Measurements from ENCODE around the gene GLIS1. TPM values are rescaled to one million over a fixed set of nuclear protein-coding genes. Genes with fewer than 3 reads are reported as not detected.

Gene GLIS1
- total RNA-seq, 1 experiment from 2014 or later, result 0.39 TPM

GRCh38 chr1:53511323-53511932, 227.5 kb downstream of the GLIS1 start:
- POLR2A ChIA-PET, result no interaction called here
- Histone ChIP-seq H3K27ac (ENCODE audit: low read depth, low read length) (no peak overlapping the region), H3K9me2 (ENCODE audit: insufficient read depth) (no peaks in the 10 kb centered on the region), H2AFZ (ENCODE audit: low read depth, low read length, poor library complexity, severe bottlenecking) (no peak overlapping the region), H3K36me3 (ENCODE audit: control insufficient read depth in 1 of 2, insufficient read depth in 2 of 2, low read length in 2 of 2) (no peaks in the 10 kb centered on the region), H3K4me1 (ENCODE audit: control insufficient read depth in 1 of 2, insufficient read depth in 2 of 2, low read length in 2 of 2) (peaks cover 0 to 7% of the 10 kb centered on the region in 2 experiments; a peak in 2 of 4 replicates), H3K4me3 (replicated peaks in 1 of 2; ENCODE audit: low read depth in 1 of 2, low read length in 2 of 2) (no peak overlapping the region), H3K27me3 (ENCODE audit: insufficient read depth, low read length) (no peaks in the 10 kb centered on the region), H3K9ac (ENCODE audit: low read length) (no peak overlapping the region), H3K4me2 (ENCODE audit: low read length) (no peak overlapping the region), H3K9me3 (ENCODE audit: control insufficient read depth in 1 of 2, insufficient read depth in 1 of 2, low read depth in 1 of 2, low read length in 2 of 2) (no peaks in the 10 kb centered on the region), H3K79me2 (ENCODE audit: insufficient read depth, low read length) (no peaks in the 10 kb centered on the region), H4K20me1 (ENCODE audit: insufficient read depth) (no peaks in the 10 kb centered on the region)
- ATAC-seq (no peak), DNase-seq (ENCODE audit: low read depth, low spot score) (no peak)
- RAD21 ChIA-PET (ENCODE audit: low non-redundant PET in 1 of 2, low total read pairs in 2 of 2, uncharacterized antibody in 2 of 2, unreplicated experiment in 2 of 2), result no interaction called here
- intact Hi-C loops (cut with micrococcal nuclease), result no loop called here
- TF ChIP-seq FOSL1 (IDR thresholded peaks at IDR 0.05; ENCODE audit: low read depth), result no peak
- no peak for TF ChIP-seq REST (IDR thresholded peaks at IDR 0.05; ENCODE audit: low read depth)
- no peak for TF ChIP-seq SRF (IDR thresholded peaks at IDR 0.05; ENCODE audit: low read depth)
- no peak for TF ChIP-seq TCF7L2 (IDR thresholded peaks at IDR 0.05; ENCODE audit: borderline replicate concordance, extremely low read depth, insufficient read depth, insufficient read length)
- TF ChIP-seq CTCF (IDR thresholded peaks at IDR 0.05 in 2 of 3, conservative IDR thresholded peaks at IDR 0.05 in 1 of 3; ENCODE audit: borderline replicate concordance in 1 of 3, insufficient read depth in 1 of 3, low read depth in 2 of 3, low read length in 2 of 3), result no peak
- TF ChIP-seq POLR2AphosphoS5 (IDR thresholded peaks at IDR 0.05; ENCODE audit: low read depth, low read length), result no peak
- no peak for TF ChIP-seq EGR1 (IDR thresholded peaks at IDR 0.05; ENCODE audit: low read depth)
- no peak for TF ChIP-seq YY1 (IDR thresholded peaks at IDR 0.05; ENCODE audit: extremely low read depth, insufficient replicate concordance, low read depth, low read length)
- no peak for TF ChIP-seq ELF1 (IDR thresholded peaks at IDR 0.05; ENCODE audit: borderline replicate concordance, low read depth)
- no peak for TF ChIP-seq SIN3A (IDR thresholded peaks at IDR 0.05; ENCODE audit: low read depth)
- TF ChIP-seq ZFX (IDR thresholded peaks at IDR 0.05), result no peak
- TF ChIP-seq CBX3 (IDR thresholded peaks at IDR 0.05; ENCODE audit: low read depth), result no peak
- TF ChIP-seq CEBPB (IDR thresholded peaks at IDR 0.05; ENCODE audit: low read depth), result no peak
- BruUV-seq (replicated peaks), result no TSS peak
- CTCF ChIA-PET, result no interaction called here
